Endothelial cell of umbilical vein (primary cell): ENCODE results near the gene ENTR1. TPM values are rescaled to one million over a fixed set of nuclear protein-coding genes. Genes with fewer than 3 reads are reported as not detected.

ENCODE experiments used
- BruUV-seq: library from RNA; stranded (reverse); fragments of 400-500 nt; replicated peaks from 2 replicates; lab custom pipeline; 2021; lab: Mats Ljungman, UMichigan
- CTCF ChIA-PET: fragments of 300-600, 350-600 bp; sonication (Branson Sonifier 250); formaldehyde crosslinking; loops from one replicate; lab custom pipeline; 2021; ENCODE audit warnings: antibody characterized with exemption, inconsistent platforms; lab: Charles Lee
- POLR2A ChIA-PET: fragments of 300-600, 350-600 bp; sonication (Branson Sonifier 250); formaldehyde crosslinking; loops from one replicate; lab custom pipeline; 2021; ENCODE audit warnings: antibody characterized with exemption, inconsistent platforms; lab: Charles Lee
- DNase-seq: peaks from one replicate; pipeline ENCODE4 v3.0.0-alpha.2; 2011; ENCODE audit warnings: low read depth, low spot score
- FAIRE-seq: peaks from 2 replicates; lab custom pipeline; 2011; peaks lifted over from hg19 to GRCh38; lab: Jason Lieb, UNC
- H2AFZ ChIP-seq: 2 replicates; pipeline ENCODE4 v1.6.0; 2012; ENCODE audit warnings: low read depth, low read length, control low read depth, inconsistent platforms
- H3K27ac ChIP-seq: 2 replicates; pipeline ENCODE4 v1.5.1; 2011; ENCODE audit warnings: low read depth, mild to moderate bottlenecking, control low read depth, low read length, moderate library complexity; ENCODE audit not compliant: insufficient read depth
- H3K27me3 ChIP-seq, 2 experiments: 2 replicates each; pipeline versions ENCODE4 v1.6.0 to v1.6.1; 2011; ENCODE audit warnings: low read length in 2 of 2, mixed read lengths in 1 of 2; ENCODE audit not compliant: control insufficient read depth in 2 of 2, insufficient read depth in 2 of 2
- H3K36me3 ChIP-seq, 2 experiments: 2 replicates in 1 of 2; 3 replicates in 1 of 2; pipeline ENCODE4 v1.5.1; 2011; ENCODE audit warnings: low read length in 2 of 2, mild to moderate bottlenecking in 1 of 2, moderate library complexity in 1 of 2; ENCODE audit not compliant: control insufficient read depth in 2 of 2, insufficient read depth in 2 of 2; ENCODE audit errors: extremely low read depth in 1 of 2
- H3K4me1 ChIP-seq: 3 replicates; pipeline ENCODE4 v1.5.1; 2011; ENCODE audit warnings: mild to moderate bottlenecking, low read length; ENCODE audit not compliant: control insufficient read depth, insufficient read depth; ENCODE audit errors: extremely low read depth
- H3K4me2 ChIP-seq: 2 replicates; pipeline ENCODE4 v1.6.1; 2011; ENCODE audit warnings: low read length, control low read depth, mixed read lengths; ENCODE audit not compliant: insufficient read depth
- H3K4me3 ChIP-seq, 3 experiments: fragments of 200-600 bp in 1 of 3; sonication (generic), shearing (Covaris generic) in 1 of 3; replicated peaks in 1 of 3; 2 replicates each; pipeline ENCODE4 v1.5.1; 2011 to 2016; ENCODE audit warnings: control low read depth in 3 of 3, low read length in 3 of 3, mild to moderate bottlenecking in 2 of 3, inconsistent platforms in 1 of 3, low read depth in 1 of 3, moderate library complexity in 1 of 3; ENCODE audit not compliant: insufficient read depth in 1 of 3
- H3K79me2 ChIP-seq: 2 replicates; pipeline ENCODE4 v1.6.0; 2012; ENCODE audit warnings: low read length, inconsistent platforms; ENCODE audit not compliant: control insufficient read depth, insufficient read depth
- H3K9ac ChIP-seq: replicated peaks from 2 replicates; pipeline ENCODE3; 2011; ENCODE audit warnings: low read length, control low read depth; ENCODE audit not compliant: insufficient read depth; ENCODE audit errors: extremely low read depth
- H3K9me1 ChIP-seq: replicated peaks from 3 replicates; pipeline ENCODE4 v1.6.0; 2011; ENCODE audit warnings: mild to moderate bottlenecking, low read length; ENCODE audit not compliant: control insufficient read depth, insufficient read depth; ENCODE audit errors: extremely low read depth
- H3K9me3 ChIP-seq: replicated peaks from 2 replicates; pipeline ENCODE4 v1.5.1; 2012; ENCODE audit warnings: low read length, inconsistent platforms; ENCODE audit not compliant: control insufficient read depth, insufficient read depth
- H4K20me1 ChIP-seq: replicated peaks from 2 replicates; pipeline ENCODE3; 2011; ENCODE audit warnings: mild to moderate bottlenecking, low read length; ENCODE audit not compliant: control insufficient read depth, insufficient read depth; ENCODE audit errors: extremely low read depth
- CTCF ChIP-seq, 2 donors: IDR thresholded peaks; 1 replicate in 1 of 2; 2 replicates in 1 of 2; pipeline ENCODE4 v1.5.1; 2011; ENCODE audit warnings: low read length in 2 of 2, mild to moderate bottlenecking in 2 of 2, moderate library complexity in 2 of 2, control low read depth in 1 of 2, inconsistent platforms in 1 of 2, low read depth in 1 of 2; ENCODE audit not compliant: insufficient read depth in 1 of 2; ENCODE audit errors: extremely low read depth in 1 of 2
- EZH2 ChIP-seq: IDR thresholded peaks from 2 replicates; pipeline ENCODE4 v1.6.1; 2012; ENCODE audit warnings: borderline replicate concordance, low read depth, mild to moderate bottlenecking, moderate library complexity, low read length, inconsistent platforms; ENCODE audit not compliant: severe bottlenecking
- FOS ChIP-seq: IDR thresholded peaks from 2 replicates; pipeline ENCODE4 v1.6.1; 2011; ENCODE audit warnings: mild to moderate bottlenecking, low read length, moderate library complexity, borderline replicate concordance; ENCODE audit not compliant: insufficient read depth
- GATA2 ChIP-seq: IDR thresholded peaks from 2 replicates; pipeline ENCODE4 v1.7.0; 2011; ENCODE audit warnings: low read depth, mild to moderate bottlenecking, moderate library complexity, mixed read lengths, low read length; ENCODE audit not compliant: insufficient read length, insufficient read depth
- JUN ChIP-seq: IDR thresholded peaks from 2 replicates; pipeline ENCODE4 v1.6.1; 2011; ENCODE audit warnings: borderline replicate concordance, low read depth; ENCODE audit not compliant: insufficient read length, insufficient read depth
- MAX ChIP-seq: IDR thresholded peaks from 2 replicates; pipeline ENCODE4 v1.6.1; 2011; ENCODE audit not compliant: insufficient read depth, insufficient read length
- MYC ChIP-seq: IDR thresholded peaks from one replicate; pipeline ENCODE4 v1.6.1; 2011; ENCODE audit warnings: mild to moderate bottlenecking, low read depth, low read length
- POLR2A ChIP-seq: IDR thresholded peaks from 2 replicates; pipeline ENCODE4 v1.6.1; 2012; ENCODE audit warnings: low read depth, mild to moderate bottlenecking, control low read depth, low read length
- POLR2AphosphoS5 ChIP-seq: IDR thresholded peaks from 2 replicates; pipeline ENCODE4 v1.6.1; 2012; ENCODE audit warnings: low read depth, mild to moderate bottlenecking, control low read depth, low read length, moderate library complexity; ENCODE audit not compliant: insufficient read depth
- dilution Hi-C: fragments of 300-500 bp; cut with MboI; formaldehyde crosslinking; loops from one replicate; pipeline ENCODE4 v1.15.0; 2019; ENCODE audit warnings: low sequenced_read_pairs; ENCODE audit not compliant: extremely low pct_ligation_motif_present
- intact Hi-C: fragments of 100-400 bp; cut with micrococcal nuclease; formaldehyde crosslinking; loops from one replicate; pipeline ENCODE4 v1.10.0; 2022
- polyA plus RNA-seq, 4 experiments: library from polyadenylated mRNA; depleted of rRNA in 3 of 4; stranded (reverse) in 3 of 4; unstranded in 1 of 4; fragments of >200 nt; gene quantifications; 2 replicates each; pipeline versions ENCODE4 v1.2.1 to v1.2.3, GENCODE V29; 2011 to 2012; ENCODE audit warnings: missing spikeins in 1 of 4
- total RNA-seq: library from RNA; stranded (reverse); gene quantifications from 2 replicates; pipeline ENCODE4 v1.2.3, GENCODE V29; 2021

ENTR1 gene
- total and polyA plus RNA-seq, 2 donors (not counting 3 experiments of a cell fraction or from before 2014, with no cell fraction given), result 36.0 to 61.6 TPM

GRCh38 chr9:136432591-136432990 lies 22.2 kb upstream of the ENTR1 start:
- H4K20me1 ChIP-seq, result no peaks in the 10 kb centered on the region
- no peak overlapping the region for H3K4me3 ChIP-seq
- DNase-seq (no peak), FAIRE-seq (no peak)
- no peaks in the 10 kb centered on the region for H3K9me3 ChIP-seq
- H3K36me3 ChIP-seq, result peaks cover 2 to 17% of the 10 kb centered on the region in 2 experiments
- peaks cover 29% of the 10 kb centered on the region for H3K79me2 ChIP-seq
- CTCF ChIA-PET, result no interaction called here
- dilution Hi-C loops, result no loop called here
- no peak overlapping the region for H2AFZ ChIP-seq
- TF ChIP-seq POLR2A (no peak), MYC (no peak), POLR2AphosphoS5 (no peak), CTCF (IDR thresholded peaks at IDR 0.05; ENCODE audit: extremely low read depth in 1 of 2, insufficient read depth in 1 of 2, low read depth in 1 of 2, low read length in 2 of 2) (no peak), EZH2 (no peak), FOS (no peak), GATA2 (no peak), JUN (no peak), MAX (no peak)
- POLR2A ChIA-PET, result no interaction called here
- intact Hi-C loops, result no loop called here
- H3K27ac ChIP-seq, result no peak overlapping the region
- BruUV-seq, result no TSS peak
- no peak overlapping the region for H3K9ac ChIP-seq
- peaks cover 6% of the 10 kb centered on the region for H3K4me1 ChIP-seq
- no peaks in the 10 kb centered on the region for H3K9me1 ChIP-seq
- no peaks in the 10 kb centered on the region for H3K27me3 ChIP-seq
- H3K4me2 ChIP-seq, result no peak overlapping the region
